ENCODE data around the gene CRIP2. TPM values are rescaled to one million over a fixed set of nuclear protein-coding genes. Genes with fewer than 3 reads are reported as not detected.

Gene CRIP2
- total RNA-seq, 2 donors from 2014 or later, result 65.9 to 96.6 TPM

DNA sequence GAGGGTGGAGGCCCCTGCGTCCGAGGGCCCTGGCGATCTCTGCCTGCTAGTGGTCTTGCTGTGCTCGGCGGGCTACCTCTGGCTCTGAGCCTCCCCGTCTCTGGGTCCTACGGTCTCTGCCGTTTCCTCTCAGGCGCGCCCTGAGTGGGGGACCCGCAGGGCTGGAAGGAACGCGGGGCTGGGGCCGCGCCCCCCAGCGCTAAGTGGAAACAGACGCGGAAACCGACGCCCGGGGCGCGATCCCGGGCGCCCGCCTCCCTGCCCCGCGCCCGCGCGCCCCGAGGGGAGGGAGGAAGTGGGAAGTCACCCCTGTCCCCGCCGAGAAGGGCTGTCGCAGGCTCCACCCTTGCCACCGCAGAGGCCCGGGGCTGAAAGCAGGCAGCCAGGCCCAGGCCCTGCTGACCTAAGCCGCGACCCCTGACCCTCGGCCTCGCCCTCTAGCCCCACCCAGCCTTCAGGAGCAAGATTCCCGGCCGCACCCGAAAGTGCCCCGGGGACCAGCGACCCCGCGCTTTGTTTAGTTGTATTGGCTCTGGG, 12.9 kb downstream of the CRIP2 start:
- ATAC-seq (no peak), DNase-seq (peak in 1 of 4 donors; percentile 45)
- H3K4me3 ChIP-seq, result no peak overlapping the region
- peak overlapping the region in 2 of 4 donors; percentile 12 to 49 for H3K27ac ChIP-seq
- H3K9me3 ChIP-seq, result no peaks in the 10 kb centered on the region
- no peaks in the 10 kb centered on the region for H3K36me3 ChIP-seq (replicated peaks in 1 of 2; ENCODE audit: insufficient read depth in 1 of 2, low read depth in 2 of 2)
- WGBS, 2 donors, result 6% methylated on average over 7 to 42 of the region's 48 CpGs
- intact Hi-C loops (cut with DNase I), result loop anchor here (5.0 kb wide), 1 partner anchor 120 kb away; no protein-coding TSS in a partner anchor
- peak in 1 of 3 donors; percentile 12 for TF ChIP-seq POLR2A (IDR thresholded peaks at IDR 0.05)
- TF ChIP-seq, protein P1, sequence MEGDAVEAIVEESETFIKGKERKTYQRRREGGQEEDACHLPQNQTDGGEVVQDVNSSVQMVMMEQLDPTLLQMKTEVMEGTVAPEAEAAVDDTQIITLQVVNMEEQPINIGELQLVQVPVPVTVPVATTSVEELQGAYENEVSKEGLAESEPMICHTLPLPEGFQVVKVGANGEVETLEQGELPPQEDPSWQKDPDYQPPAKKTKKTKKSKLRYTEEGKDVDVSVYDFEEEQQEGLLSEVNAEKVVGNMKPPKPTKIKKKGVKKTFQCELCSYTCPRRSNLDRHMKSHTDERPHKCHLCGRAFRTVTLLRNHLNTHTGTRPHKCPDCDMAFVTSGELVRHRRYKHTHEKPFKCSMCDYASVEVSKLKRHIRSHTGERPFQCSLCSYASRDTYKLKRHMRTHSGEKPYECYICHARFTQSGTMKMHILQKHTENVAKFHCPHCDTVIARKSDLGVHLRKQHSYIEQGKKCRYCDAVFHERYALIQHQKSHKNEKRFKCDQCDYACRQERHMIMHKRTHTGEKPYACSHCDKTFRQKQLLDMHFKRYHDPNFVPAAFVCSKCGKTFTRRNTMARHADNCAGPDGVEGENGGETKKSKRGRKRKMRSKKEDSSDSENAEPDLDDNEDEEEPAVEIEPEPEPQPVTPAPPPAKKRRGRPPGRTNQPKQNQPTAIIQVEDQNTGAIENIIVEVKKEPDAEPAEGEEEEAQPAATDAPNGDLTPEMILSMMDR (IDR thresholded peaks at IDR 0.05), result no peak
- peaks cover 0 to 18% of the 10 kb centered on the region in 2 donors for H3K27me3 ChIP-seq
- H3K4me1 ChIP-seq, result peaks cover 76% of the 10 kb centered on the region

DNA sequence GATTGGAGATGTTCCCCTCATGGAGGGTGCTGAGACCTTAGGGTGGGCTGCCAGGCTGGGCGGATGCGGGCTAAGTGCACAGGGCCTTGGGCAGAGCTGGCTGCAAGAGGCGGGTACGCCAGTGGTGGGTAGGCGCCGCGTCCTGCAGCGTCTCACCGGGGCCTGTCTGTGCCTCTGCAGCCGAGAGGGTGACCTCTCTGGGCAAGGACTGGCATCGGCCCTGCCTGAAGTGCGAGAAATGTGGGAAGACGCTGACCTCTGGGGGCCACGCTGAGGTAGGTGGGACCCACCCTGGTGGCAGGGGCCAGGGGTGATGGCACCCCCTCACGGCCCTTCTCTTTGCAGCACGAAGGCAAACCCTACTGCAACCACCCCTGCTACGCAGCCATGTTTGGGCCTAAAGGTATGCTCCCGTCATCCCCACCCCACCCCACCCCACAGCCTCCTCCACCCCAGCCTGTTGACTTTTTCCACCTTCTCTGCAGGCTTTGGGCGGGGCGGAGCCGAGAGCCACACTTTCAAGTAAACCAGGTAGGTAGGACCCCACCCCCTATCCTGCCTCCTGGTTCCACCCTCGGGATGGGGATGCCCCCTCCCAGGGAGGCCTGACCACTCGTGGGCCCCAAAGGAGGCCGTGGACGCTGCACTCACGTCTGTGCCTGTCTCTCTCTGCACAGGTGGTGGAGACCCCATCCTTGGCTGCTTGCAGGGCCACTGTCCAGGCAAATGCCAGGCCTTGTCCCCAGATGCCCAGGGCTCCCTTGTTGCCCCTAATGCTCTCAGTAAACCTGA, 13.6 kb downstream of the CRIP2 start:
- intact Hi-C loops (cut with DNase I), result loop anchor here (5.0 kb wide), 1 partner anchor 121 kb away; no protein-coding TSS in a partner anchor
- no peak overlapping the region for H3K4me3 ChIP-seq
- TF ChIP-seq, protein P1 (IDR thresholded peaks at IDR 0.05), result no peak
- no peak for TF ChIP-seq POLR2A (IDR thresholded peaks at IDR 0.05)
- H3K4me1 ChIP-seq, result peaks cover 69% of the 10 kb centered on the region
- no peak for ATAC-seq
- H3K36me3 ChIP-seq (replicated peaks in 1 of 2; ENCODE audit: insufficient read depth in 1 of 2, low read depth in 2 of 2), result no peaks in the 10 kb centered on the region
- no peaks in the 10 kb centered on the region for H3K9me3 ChIP-seq
- 64 to 65% methylated on average over 6 to 26 of the region's 26 CpGs for WGBS, 2 donors
- H3K27ac ChIP-seq, result peak overlapping the region in 2 of 4 donors; percentile 12 to 49
- H3K27me3 ChIP-seq, result peaks cover 0 to 18% of the 10 kb centered on the region in 2 donors
- peak in 1 of 4 donors; percentile 24 for DNase-seq

DNA sequence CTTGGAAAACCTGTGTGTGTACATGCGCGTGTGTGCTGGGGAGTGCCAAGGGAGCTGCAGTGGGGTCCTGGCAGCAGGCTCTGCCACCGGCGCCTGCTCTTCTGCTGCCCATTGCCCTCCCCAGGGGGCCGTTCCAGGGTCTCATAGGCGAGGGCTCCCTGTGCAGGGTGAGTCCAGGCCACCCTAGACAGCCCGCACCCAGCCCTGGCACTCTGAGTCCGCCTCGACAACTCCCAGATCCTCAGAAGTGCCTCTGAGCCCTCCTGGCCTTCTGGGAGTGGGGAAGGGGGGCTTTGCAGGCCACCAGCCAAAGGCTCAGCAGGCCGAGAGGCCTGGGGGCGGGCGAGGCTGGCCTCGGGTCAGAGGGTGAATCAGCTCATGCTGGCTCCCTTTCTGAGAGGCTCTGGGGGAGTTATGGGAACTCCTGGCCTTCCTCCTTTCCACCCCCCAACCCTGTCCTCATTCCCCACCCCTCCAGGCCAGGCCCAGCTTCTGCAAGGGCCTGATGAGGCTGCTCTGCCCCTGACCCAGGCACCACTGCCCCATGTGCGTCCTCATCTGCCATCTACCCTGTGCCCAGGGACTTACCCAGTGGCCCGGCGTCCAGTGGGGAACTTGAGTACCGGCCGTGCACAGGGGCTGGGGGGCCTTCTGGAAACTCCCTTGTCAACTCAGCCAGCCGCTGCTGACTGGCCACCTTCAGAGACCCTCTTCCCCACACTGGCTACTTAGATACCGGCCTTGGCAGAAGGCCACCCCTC, 14.3 kb downstream of the CRIP2 start:
- no peaks in the 10 kb centered on the region for H3K36me3 ChIP-seq (replicated peaks in 1 of 2; ENCODE audit: insufficient read depth in 1 of 2, low read depth in 2 of 2)
- H3K9me3 ChIP-seq, result no peaks in the 10 kb centered on the region
- no peak for TF ChIP-seq POLR2A (IDR thresholded peaks at IDR 0.05)
- TF ChIP-seq, protein P1 (IDR thresholded peaks at IDR 0.05), result no peak
- DNase-seq, result peak in 1 of 4 donors; percentile 23
- H3K4me1 ChIP-seq, result peaks cover 62% of the 10 kb centered on the region
- intact Hi-C loops (cut with DNase I), result loop anchor here (5.0 kb wide), 1 partner anchor 122 kb away; no protein-coding TSS in a partner anchor
- H3K4me3 ChIP-seq, result no peak overlapping the region
- WGBS, 2 donors, result 63% methylated on average over 9 to 20 of the region's 20 CpGs
- H3K27ac ChIP-seq, result peak overlapping the region in 3 of 4 donors; percentile 88 to 98 (median 93)
- no peak for ATAC-seq
- peaks cover 0 to 18% of the 10 kb centered on the region in 2 donors for H3K27me3 ChIP-seq

DNA sequence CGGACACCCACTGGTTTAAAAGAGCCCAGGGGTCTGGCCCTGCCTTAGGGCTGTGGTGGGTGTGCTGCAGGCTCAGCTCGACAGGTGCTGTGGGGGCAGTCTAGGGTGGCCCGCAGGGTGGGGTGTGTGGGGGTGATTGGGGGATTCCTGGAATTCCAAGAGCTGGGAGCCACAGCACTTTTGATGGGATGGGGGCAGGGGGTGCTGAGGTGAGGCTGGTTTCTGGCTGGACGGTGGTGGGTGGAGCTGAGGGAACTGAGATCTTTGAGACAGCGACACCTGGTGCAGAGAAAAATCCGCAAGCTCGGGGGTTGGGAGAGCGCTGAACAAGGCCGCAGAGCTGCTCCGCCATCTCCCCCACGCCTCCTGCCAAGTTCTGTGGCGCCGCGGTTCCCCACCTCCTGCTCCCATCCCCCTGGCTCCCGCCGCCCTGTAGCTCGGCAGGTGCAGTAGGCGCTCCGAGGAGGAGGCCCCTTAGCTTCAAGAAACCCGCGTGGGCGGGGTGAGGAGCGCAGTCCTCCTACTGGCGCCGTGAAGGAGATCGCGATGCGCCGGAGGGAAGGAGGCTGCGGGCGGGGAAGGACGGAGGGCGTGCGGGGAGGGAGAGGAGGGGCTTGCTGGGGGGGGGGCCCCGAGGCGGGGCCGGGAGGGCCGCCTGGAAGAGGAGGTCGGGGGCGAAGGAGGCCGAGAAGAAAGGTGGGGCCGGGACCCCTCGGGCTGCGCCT, 15.1 kb downstream of the CRIP2 start:
- Histone ChIP-seq H3K4me1 (peaks cover 59% of the 10 kb centered on the region), H3K9me3 (no peaks in the 10 kb centered on the region), H3K27ac (peak overlapping the region; percentile 88 to 98 (median 92)), H3K27me3 (peaks cover 0 to 18% of the 10 kb centered on the region in 2 donors), H3K4me3 (peak overlapping the region; percentile 2 to 24), H3K36me3 (replicated peaks in 1 of 2; ENCODE audit: insufficient read depth in 1 of 2, low read depth in 2 of 2) (no peaks in the 10 kb centered on the region)
- TF ChIP-seq, protein P1 (IDR thresholded peaks at IDR 0.05), result peak; percentile 48 to 93 (median 84)
- peak; percentile 48 to 84 (median 64) for TF ChIP-seq POLR2A (IDR thresholded peaks at IDR 0.05)
- intact Hi-C loops (cut with DNase I), result loop anchor here (5.0 kb wide), 1 partner anchor 122 kb away; no protein-coding TSS in a partner anchor
- 0 to 1% methylated on average over 14 to 40 of the region's 44 CpGs for WGBS, 2 donors
- ATAC-seq (peak; percentile 39), DNase-seq (peak; percentile 92 to 93 (median 92))

All from body of pancreas (tissue), 4 donors.